Transverse colon (tissue), 3 donors: ENCODE data around the gene C12orf56.
"Not testable (repeated sequence)": the region's sequence is repeated elsewhere in the genome, so short reads cannot be mapped to it uniquely, and the experiment has no call there.

ENCODE experiments used
- CTCF ChIP-seq, 5 experiments: fragments of 200-600 bp in 3 of 5; fragments of 450-650 bp in 2 of 5; sonication (generic) in 3 of 5; IDR thresholded peaks; 1 replicate in 2 of 5; 2 replicates in 3 of 5; pipeline ENCODE4 v1.5.1; 2016 to 2017; ENCODE audit warnings: antibody characterized with exemption in 5 of 5, inconsistent platforms in 3 of 5, mild to moderate bottlenecking in 2 of 5, moderate library complexity in 1 of 5
- EP300 ChIP-seq: sonication (generic); formaldehyde crosslinking; IDR thresholded peaks from one replicate; pipeline ENCODE4 v1.6.1; 2017; ENCODE audit warnings: antibody characterized with exemption, low read depth
- POLR2A ChIP-seq: fragments of 450-650 bp; IDR thresholded peaks from one replicate; pipeline ENCODE4 v1.6.1; 2016; ENCODE audit warnings: antibody characterized with exemption, mild to moderate bottlenecking, moderate library complexity

DNA sequence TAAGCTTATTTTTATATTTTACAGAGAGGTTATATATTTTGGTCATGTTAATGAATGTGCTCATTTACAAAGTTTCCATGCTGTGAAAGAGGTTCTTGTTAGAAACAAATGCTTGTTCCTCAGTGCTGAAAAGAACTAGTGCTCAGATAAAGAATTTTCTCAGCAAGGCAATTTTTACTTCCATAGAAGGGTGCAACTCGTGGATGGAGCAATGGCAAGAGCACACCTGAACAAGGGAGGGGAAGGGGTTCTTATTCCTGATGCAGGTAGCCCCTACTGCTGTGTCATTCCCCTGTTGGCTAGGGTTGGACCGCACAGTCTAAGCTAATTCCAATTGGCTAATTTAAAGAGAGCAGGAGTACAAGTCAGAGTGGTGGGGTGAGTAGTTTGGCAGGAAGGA lies 34.3 kb downstream of the C12orf56 start:
- not testable (repeated sequence) for TF ChIP-seq EP300; CTCF (IDR thresholded peaks at IDR 0.05); POLR2A
